22Rv1 (cell line): Measurements from ENCODE around the gene SLC26A4.

Source experiments
- ZFX ChIP-seq: fragments of 450-650 bp; IDR thresholded peaks from 2 replicates; pipeline ENCODE4 v1.6.1; 2017; ENCODE audit warnings: antibody characterized with exemption, borderline replicate concordance
- TF ChIP-seq, protein P1 (sequence below): fragments of 450-650 bp; IDR thresholded peaks from 2 replicates; pipeline ENCODE4 v1.5.1; 2017; ENCODE audit warnings: mild to moderate bottlenecking

DNA sequence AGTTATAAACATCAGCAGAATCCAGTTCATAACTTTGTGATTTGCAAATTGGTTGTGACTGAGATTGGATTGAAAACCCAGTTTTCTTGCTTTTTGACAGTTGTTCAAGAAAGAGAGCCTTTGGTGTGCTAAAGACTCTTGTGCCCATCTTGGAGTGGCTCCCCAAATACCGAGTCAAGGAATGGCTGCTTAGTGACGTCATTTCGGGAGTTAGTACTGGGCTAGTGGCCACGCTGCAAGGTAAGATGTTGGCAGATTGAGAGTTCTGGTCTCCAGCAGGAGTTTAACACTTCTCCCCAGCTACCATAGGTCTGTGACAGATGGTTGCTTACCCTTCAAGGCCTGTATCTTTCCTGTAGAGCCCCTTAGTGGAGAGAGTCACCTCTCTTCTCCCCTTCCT, 2.6 kb downstream of the SLC26A4 start:
- TF ChIP-seq, protein P1, sequence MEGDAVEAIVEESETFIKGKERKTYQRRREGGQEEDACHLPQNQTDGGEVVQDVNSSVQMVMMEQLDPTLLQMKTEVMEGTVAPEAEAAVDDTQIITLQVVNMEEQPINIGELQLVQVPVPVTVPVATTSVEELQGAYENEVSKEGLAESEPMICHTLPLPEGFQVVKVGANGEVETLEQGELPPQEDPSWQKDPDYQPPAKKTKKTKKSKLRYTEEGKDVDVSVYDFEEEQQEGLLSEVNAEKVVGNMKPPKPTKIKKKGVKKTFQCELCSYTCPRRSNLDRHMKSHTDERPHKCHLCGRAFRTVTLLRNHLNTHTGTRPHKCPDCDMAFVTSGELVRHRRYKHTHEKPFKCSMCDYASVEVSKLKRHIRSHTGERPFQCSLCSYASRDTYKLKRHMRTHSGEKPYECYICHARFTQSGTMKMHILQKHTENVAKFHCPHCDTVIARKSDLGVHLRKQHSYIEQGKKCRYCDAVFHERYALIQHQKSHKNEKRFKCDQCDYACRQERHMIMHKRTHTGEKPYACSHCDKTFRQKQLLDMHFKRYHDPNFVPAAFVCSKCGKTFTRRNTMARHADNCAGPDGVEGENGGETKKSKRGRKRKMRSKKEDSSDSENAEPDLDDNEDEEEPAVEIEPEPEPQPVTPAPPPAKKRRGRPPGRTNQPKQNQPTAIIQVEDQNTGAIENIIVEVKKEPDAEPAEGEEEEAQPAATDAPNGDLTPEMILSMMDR, result no peak
- TF ChIP-seq ZFX, result no peak
